Non-pigmented ciliary epithelial cell (primary cell): ENCODE results near the gene SAPCD2.
A peak's percentile ranks its signal among the peaks of the same experiment; 100 is the strongest.

Experiments used
- DNase-seq: peaks from one replicate; pipeline ENCODE4 v3.0.0-alpha.2; 2010; ENCODE audit warnings: low read depth

The SAPCD2 gene

GRCh38 chr9:137107312-137107921 lies 37.1 kb upstream of the SAPCD2 start:
- no peak for DNase-seq

GRCh38 chr9:137106662-137107250 lies 36.4 kb upstream of the SAPCD2 start:
- DNase-seq: no peak

- no peak for DNase-seq
Measured at GRCh38 chr9:137105814-137106661, 35.7 kb upstream of the SAPCD2 start.

- DNase-seq: no peak
Measured at GRCh38 chr9:137103206-137103999, 33.0 kb upstream of the SAPCD2 start.

- no peak for DNase-seq
Measured at GRCh38 chr9:137099231-137099630, 28.9 kb upstream of the SAPCD2 start.

GRCh38 chr9:137097761-137098462 lies 27.6 kb upstream of the SAPCD2 start:
- no peak for DNase-seq

GRCh38 chr9:137096785-137097546 lies 26.6 kb upstream of the SAPCD2 start:
- DNase-seq: no peak

GRCh38 chr9:137095664-137096517 lies 25.5 kb upstream of the SAPCD2 start:
- DNase-seq: no peak

GRCh38 chr9:137089232-137089947 lies 19.0 kb upstream of the SAPCD2 start:
- no peak for DNase-seq

- DNase-seq: no peak
Measured at GRCh38 chr9:137088121-137088520, 17.8 kb upstream of the SAPCD2 start.

GRCh38 chr9:137087409-137087925 lies 17.1 kb upstream of the SAPCD2 start:
- DNase-seq: no peak

- DNase-seq: peak; percentile 91
Measured at GRCh38 chr9:137086531-137087408, 16.4 kb upstream of the SAPCD2 start, which contains the start of gene MAN1B1. Gene MAN1B1 (plus strand): TSS chr9:137086985. CDS start chr9:137087000, 15 bp downstream.

- DNase-seq: no peak
Measured at GRCh38 chr9:137085920-137086530, 15.7 kb upstream of the SAPCD2 start.

- DNase-seq: no peak
Measured at GRCh38 chr9:137084526-137084925, 14.2 kb upstream of the SAPCD2 start.

GRCh38 chr9:137083394-137084004 lies 13.1 kb upstream of the SAPCD2 start:
- peak; percentile 84 for DNase-seq

- DNase-seq: no peak
Measured at GRCh38 chr9:137082925-137083290, 12.6 kb upstream of the SAPCD2 start.
